OCI-LY7 (cell line): Measurements from ENCODE around the gene PCDH9. TPM values are rescaled to one million over a fixed set of nuclear protein-coding genes. Genes with fewer than 3 reads are reported as not detected.

Experiments
- BruUV-seq: library from RNA; stranded (reverse); fragments of 400-500 nt; replicated peaks from 2 replicates; lab custom pipeline; 2021; lab: Mats Ljungman, UMichigan
- CTCF ChIA-PET: fragments of 300-600 bp; sonication (Branson Sonifier 250); formaldehyde crosslinking; loops from one replicate; lab custom pipeline; 2022; ENCODE audit warnings: antibody characterized with exemption; ENCODE audit not compliant: unreplicated experiment; lab: Charles Lee
- POLR2A ChIA-PET: fragments of 300-600 bp; sonication (Branson Sonifier 250); formaldehyde crosslinking; loops from one replicate; lab custom pipeline; 2022; ENCODE audit warnings: antibody characterized with exemption; lab: Charles Lee
- DNase-seq: peaks from one replicate; pipeline ENCODE4 v3.0.0-alpha.2; 2015; ENCODE audit warnings: low spot score
- H2AFZ ChIP-seq: fragments of 200-600 bp; sonication (generic), shearing (Covaris generic); 2 replicates; pipeline ENCODE4 v1.6.1; 2014; ENCODE audit warnings: mild to moderate bottlenecking, antibody characterized with exemption, low read length, moderate library complexity
- H3K27ac ChIP-seq: fragments of 200-600 bp; sonication (generic); 2 replicates; pipeline ENCODE4 v1.5.1; 2014; ENCODE audit warnings: mixed run types, low read depth, mild to moderate bottlenecking, moderate library complexity, low read length, inconsistent platforms; ENCODE audit not compliant: poor library complexity, severe bottlenecking
- H3K36me3 ChIP-seq: fragments of 200-600 bp; sonication (generic); 2 replicates; pipeline ENCODE4 v1.6.1; 2014; ENCODE audit warnings: mild to moderate bottlenecking, antibody characterized with exemption, low read length, moderate library complexity, mixed read lengths; ENCODE audit not compliant: insufficient read depth
- H3K4me1 ChIP-seq: fragments of 200-600 bp; sonication (generic); 2 replicates; pipeline ENCODE4 v1.5.1; 2014; ENCODE audit warnings: mild to moderate bottlenecking, low read length; ENCODE audit not compliant: insufficient read depth, poor library complexity, severe bottlenecking
- H3K4me2 ChIP-seq: fragments of 200-600 bp; sonication (generic); 2 replicates; pipeline ENCODE4 v1.6.1; 2014; ENCODE audit warnings: mild to moderate bottlenecking, low read length
- H3K4me3 ChIP-seq: fragments of 200-600 bp; sonication (generic); 2 replicates; pipeline ENCODE4 v1.5.1; 2014; ENCODE audit warnings: mild to moderate bottlenecking, low read depth, low read length; ENCODE audit not compliant: poor library complexity, severe bottlenecking
- H3K79me2 ChIP-seq: fragments of 200-600 bp; sonication (generic); 2 replicates; pipeline ENCODE4 v1.6.1; 2016; ENCODE audit warnings: low read depth, mild to moderate bottlenecking, low read length, moderate library complexity, mixed read lengths; ENCODE audit not compliant: insufficient read depth
- H3K9me2 ChIP-seq: fragments of 200-600 bp; sonication (generic); 2 replicates; pipeline ENCODE4 v1.6.1; 2016; ENCODE audit warnings: mild to moderate bottlenecking, low read length, mixed read lengths; ENCODE audit not compliant: insufficient read depth
- H3K9me3 ChIP-seq: fragments of 200-600 bp; sonication (generic); 2 replicates; pipeline ENCODE4 v1.6.1; 2014; ENCODE audit warnings: mild to moderate bottlenecking, mixed run types, low read length, mixed read lengths
- H4K20me1 ChIP-seq: fragments of 200-600 bp; sonication (generic); 2 replicates; pipeline ENCODE4 v1.6.1; 2014; ENCODE audit warnings: mild to moderate bottlenecking, antibody characterized with exemption, low read length, moderate library complexity, mixed read lengths; ENCODE audit not compliant: insufficient read depth
- EZH2phosphoT487 ChIP-seq: fragments of 200-600 bp; sonication (generic); IDR thresholded peaks from 2 replicates; pipeline ENCODE4 v1.6.1; 2018; ENCODE audit warnings: low read depth, borderline replicate concordance, mild to moderate bottlenecking, mixed run types, antibody characterized with exemption, low read length, moderate library complexity, mixed read lengths
- intact Hi-C: fragments of 100-400 bp; cut with micrococcal nuclease; formaldehyde crosslinking; loops from one replicate; pipeline ENCODE4 v1.10.0; 2022; ENCODE audit not compliant: unreplicated experiment
- total RNA-seq, 2 experiments: library from RNA; depleted of rRNA in 1 of 2; stranded (reverse); fragments of >200 nt in 1 of 2; shearing (Covaris generic) in 1 of 2; gene quantifications; 2 replicates each; pipeline ENCODE4 v1.2.3, GENCODE V29; 2014 to 2022
- TF ChIP-seq, protein P1 (sequence below): fragments of 200-600 bp; sonication (generic); conservative IDR thresholded peaks from 2 replicates; pipeline ENCODE4 v1.5.1; 2014; ENCODE audit warnings: mild to moderate bottlenecking, antibody characterized with exemption, low read length, moderate library complexity, mixed read lengths

PCDH9 gene
- total RNA-seq, 2 experiments from 2014 or later, result 20.1 to 26.0 TPM

DNA sequence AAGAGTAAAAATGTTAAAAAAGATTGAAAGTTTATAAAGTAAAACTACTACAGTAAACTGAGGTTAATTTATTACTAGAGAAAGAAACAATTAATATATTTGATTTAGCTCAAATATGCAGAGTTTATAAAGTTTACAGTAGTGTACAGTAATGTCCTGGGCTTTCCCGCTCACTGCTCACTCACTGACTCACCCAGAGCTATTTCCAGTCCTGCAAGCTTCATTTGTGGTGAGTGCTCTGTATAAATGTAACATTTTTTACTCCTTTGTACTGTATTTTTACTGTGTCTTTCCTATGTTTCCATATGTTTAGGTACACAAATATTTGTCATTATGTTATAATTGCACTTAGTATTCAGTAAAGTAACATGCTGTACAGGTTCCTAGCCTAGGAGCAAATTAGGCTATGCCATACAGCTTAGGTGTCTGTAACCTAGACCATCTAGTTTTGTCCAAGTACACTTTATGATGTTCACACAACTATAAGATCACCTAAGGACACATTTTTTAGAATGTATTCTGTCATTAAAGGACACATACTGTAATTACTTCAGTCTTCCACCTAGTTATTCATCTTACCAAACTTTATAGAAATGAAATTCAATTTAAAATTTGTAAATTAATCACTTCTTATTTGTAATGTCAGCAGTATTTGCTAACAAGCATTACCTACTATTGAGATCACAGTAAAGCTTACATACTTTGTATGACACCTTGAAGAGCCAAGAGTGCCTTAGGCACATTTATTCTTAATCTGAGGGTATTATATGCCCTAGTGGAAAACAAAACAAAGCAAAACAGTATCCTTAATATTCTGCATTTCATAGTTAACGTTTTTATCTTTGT lies 683.4 kb downstream of the PCDH9 start:
- Histone ChIP-seq H3K36me3 (no peaks in the 10 kb centered on the region), H4K20me1 (no peaks in the 10 kb centered on the region), H3K4me1 (no peaks in the 10 kb centered on the region), H2AFZ (0 out of 2 replicates have a peak overlapping the region, but pooled peaks have one; percentile 52), H3K9me3 (0 out of 2 replicates have a peak, but pooled peaks cover 4% of the 10 kb centered on the region), H3K9me2 (no peaks in the 10 kb centered on the region), H3K4me2 (no peak overlapping the region), H3K4me3 (no peak overlapping the region), H3K79me2 (no peaks in the 10 kb centered on the region), H3K27ac (no peak overlapping the region)
- DNase-seq, result no peak
- ChIA-PET POLR2A (interaction anchor here (0.6 to 2.5 kb wide), 8 partner anchors 10 to 692 kb away, joined by 3 to 13 read pairs (median 4); no protein-coding TSS in a partner anchor), CTCF (no interaction called here)
- no TSS peak for BruUV-seq
- TF ChIP-seq, protein P1, sequence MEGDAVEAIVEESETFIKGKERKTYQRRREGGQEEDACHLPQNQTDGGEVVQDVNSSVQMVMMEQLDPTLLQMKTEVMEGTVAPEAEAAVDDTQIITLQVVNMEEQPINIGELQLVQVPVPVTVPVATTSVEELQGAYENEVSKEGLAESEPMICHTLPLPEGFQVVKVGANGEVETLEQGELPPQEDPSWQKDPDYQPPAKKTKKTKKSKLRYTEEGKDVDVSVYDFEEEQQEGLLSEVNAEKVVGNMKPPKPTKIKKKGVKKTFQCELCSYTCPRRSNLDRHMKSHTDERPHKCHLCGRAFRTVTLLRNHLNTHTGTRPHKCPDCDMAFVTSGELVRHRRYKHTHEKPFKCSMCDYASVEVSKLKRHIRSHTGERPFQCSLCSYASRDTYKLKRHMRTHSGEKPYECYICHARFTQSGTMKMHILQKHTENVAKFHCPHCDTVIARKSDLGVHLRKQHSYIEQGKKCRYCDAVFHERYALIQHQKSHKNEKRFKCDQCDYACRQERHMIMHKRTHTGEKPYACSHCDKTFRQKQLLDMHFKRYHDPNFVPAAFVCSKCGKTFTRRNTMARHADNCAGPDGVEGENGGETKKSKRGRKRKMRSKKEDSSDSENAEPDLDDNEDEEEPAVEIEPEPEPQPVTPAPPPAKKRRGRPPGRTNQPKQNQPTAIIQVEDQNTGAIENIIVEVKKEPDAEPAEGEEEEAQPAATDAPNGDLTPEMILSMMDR, result no peak
- no peak for TF ChIP-seq EZH2phosphoT487
- intact Hi-C loops, result no loop called here

DNA sequence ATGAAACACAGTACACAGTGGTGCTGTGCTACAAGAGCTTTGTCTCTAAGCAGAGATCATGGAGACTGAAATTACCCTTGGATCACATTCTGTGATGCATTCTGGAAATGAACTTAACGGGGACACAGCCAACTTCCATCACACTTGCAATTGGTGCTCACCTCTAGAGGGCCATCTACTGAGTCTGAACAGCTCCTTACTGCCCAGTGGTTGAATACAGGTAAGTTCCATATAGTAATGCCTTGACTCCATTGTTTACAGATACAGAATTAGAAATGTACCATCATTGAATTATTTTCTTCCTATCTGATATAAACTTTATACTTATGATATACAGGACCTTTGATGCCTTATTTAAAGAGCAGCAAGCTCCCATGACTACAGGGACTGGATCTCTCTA lies 686.4 kb downstream of the PCDH9 start:
- Histone ChIP-seq H3K4me1 (no peaks in the 10 kb centered on the region), H2AFZ (peak overlapping the region; percentile 28; the same call in 1 of the 2 replicates), H3K36me3 (no peaks in the 10 kb centered on the region), H3K4me3 (no peak overlapping the region), H4K20me1 (no peaks in the 10 kb centered on the region), H3K79me2 (no peaks in the 10 kb centered on the region), H3K4me2 (no peak overlapping the region), H3K27ac (no peak overlapping the region), H3K9me2 (no peaks in the 10 kb centered on the region; the same call in 1 of the 2 replicates), H3K9me3 (peaks cover 6% of the 10 kb centered on the region; the same call in 1 of the 2 replicates)
- DNase-seq, result peak; percentile 40
- CTCF ChIA-PET, result interaction anchor here (1.5 kb wide), 1 partner anchor 11 kb away, joined by 3 read pairs; no protein-coding TSS in a partner anchor
- TF ChIP-seq, protein P1, result peak; percentile 70
- no peak for TF ChIP-seq EZH2phosphoT487
- POLR2A ChIA-PET, result interaction anchor here (0.9 to 1.5 kb wide), 3 partner anchors 12 to 19 kb away, joined by 3 to 5 read pairs (median 4); no protein-coding TSS in a partner anchor
- intact Hi-C loops, result no loop called here
- no TSS peak for BruUV-seq
